ENCODE data around the gene RUVBL2.

Gene RUVBL2

GRCh38 chr19:48987323-48987722 is 6.4 kb upstream of the RUVBL2 start:
- no peak for DNase-seq (ENCODE audit: low read depth in 3 of 3, low spot score in 1 of 3)

- no peak for DNase-seq (ENCODE audit: low read depth in 3 of 3, low spot score in 1 of 3)
These were observed 5.4 kb upstream of the RUVBL2 start for GRCh38 chr19:48988286-48988685.

- no peak for DNase-seq (ENCODE audit: low read depth in 3 of 3, low spot score in 1 of 3)
These were observed 4.8 kb upstream of the RUVBL2 start for GRCh38 chr19:48988860-48989259.

GRCh38 chr19:48989701-48990291 is 3.9 kb upstream of the RUVBL2 start:
- no peak for DNase-seq (ENCODE audit: low read depth in 3 of 3, low spot score in 1 of 3)

GRCh38 chr19:48990400-48990799 is 3.3 kb upstream of the RUVBL2 start:
- DNase-seq (ENCODE audit: low read depth in 3 of 3, low spot score in 1 of 3): no peak

GRCh38 chr19:48991011-48991609 is 2.6 kb upstream of the RUVBL2 start:
- no peak for DNase-seq (ENCODE audit: low read depth in 3 of 3, low spot score in 1 of 3)

- DNase-seq (ENCODE audit: low read depth in 3 of 3, low spot score in 1 of 3): no peak
These were observed 1.7 kb upstream of the RUVBL2 start for GRCh38 chr19:48991873-48992580.

- no peak for DNase-seq (ENCODE audit: low read depth in 3 of 3, low spot score in 1 of 3)
These were observed 1.0 kb upstream of the RUVBL2 start for GRCh38 chr19:48992581-48993174.

GRCh38 chr19:48994035-48994386 is 324 bp downstream of the RUVBL2 start:
- no peak for DNase-seq (ENCODE audit: low read depth in 3 of 3, low spot score in 1 of 3)

GRCh38 chr19:48997972-48998371 is 4.3 kb downstream of the RUVBL2 start:
- peak in 1 of 3 donors; percentile 25 for DNase-seq (ENCODE audit: low read depth in 3 of 3, low spot score in 1 of 3)

GRCh38 chr19:48999481-49000325 is 6.0 kb downstream of the RUVBL2 start:
- peak; percentile 26 to 45 (median 44) for DNase-seq (ENCODE audit: low read depth in 3 of 3, low spot score in 1 of 3)

- no peak for DNase-seq (ENCODE audit: low read depth in 3 of 3, low spot score in 1 of 3)
These were observed 10.4 kb downstream of the RUVBL2 start for GRCh38 chr19:49004133-49004532.

GRCh38 chr19:49004964-49005614 is 11.4 kb downstream of the RUVBL2 start:
- no peak for DNase-seq (ENCODE audit: low read depth in 3 of 3, low spot score in 1 of 3)

GRCh38 chr19:49006905-49007304 is 13.2 kb downstream of the RUVBL2 start:
- no peak for DNase-seq (ENCODE audit: low read depth in 3 of 3, low spot score in 1 of 3)

GRCh38 chr19:49009828-49010227 is 16.1 kb downstream of the RUVBL2 start:
- no peak for DNase-seq (ENCODE audit: low read depth in 3 of 3, low spot score in 1 of 3)

- no peak for DNase-seq (ENCODE audit: low read depth in 3 of 3, low spot score in 1 of 3)
These were observed 16.8 kb downstream of the RUVBL2 start for GRCh38 chr19:49010453-49010852.

- no peak for DNase-seq (ENCODE audit: low read depth in 3 of 3, low spot score in 1 of 3)
These were observed 17.5 kb downstream of the RUVBL2 start for GRCh38 chr19:49011194-49011593.

- DNase-seq (ENCODE audit: low read depth in 3 of 3, low spot score in 1 of 3): no peak
These were observed 20.6 kb downstream of the RUVBL2 start for GRCh38 chr19:49014123-49014869.

GRCh38 chr19:49014870-49015255 is 21.2 kb downstream of the RUVBL2 start:
- no peak for DNase-seq (ENCODE audit: low read depth in 3 of 3, low spot score in 1 of 3)
